Measurements from ENCODE around the gene SMIM15.

DNA sequence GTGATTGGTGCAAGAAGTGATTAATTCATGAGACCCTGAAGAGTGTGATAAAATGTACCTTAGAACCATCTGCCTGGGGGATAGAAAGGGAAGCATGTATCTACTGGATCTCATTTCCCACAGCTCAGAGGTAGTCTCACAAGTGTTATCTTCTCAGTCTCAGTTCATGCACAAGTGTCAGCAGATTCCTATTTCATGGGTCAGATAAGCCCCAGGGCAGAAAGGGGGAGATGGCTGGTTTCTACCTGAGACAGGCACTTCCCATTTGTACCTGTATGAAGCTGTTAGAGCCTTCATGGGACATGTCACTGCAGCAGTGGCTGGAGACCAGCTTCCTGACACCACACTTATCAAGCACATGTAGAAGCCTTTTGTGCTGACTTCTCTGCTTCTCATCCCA, 45.6 kb upstream of the SMIM15 start:
- TF ChIP-seq, protein P1, sequence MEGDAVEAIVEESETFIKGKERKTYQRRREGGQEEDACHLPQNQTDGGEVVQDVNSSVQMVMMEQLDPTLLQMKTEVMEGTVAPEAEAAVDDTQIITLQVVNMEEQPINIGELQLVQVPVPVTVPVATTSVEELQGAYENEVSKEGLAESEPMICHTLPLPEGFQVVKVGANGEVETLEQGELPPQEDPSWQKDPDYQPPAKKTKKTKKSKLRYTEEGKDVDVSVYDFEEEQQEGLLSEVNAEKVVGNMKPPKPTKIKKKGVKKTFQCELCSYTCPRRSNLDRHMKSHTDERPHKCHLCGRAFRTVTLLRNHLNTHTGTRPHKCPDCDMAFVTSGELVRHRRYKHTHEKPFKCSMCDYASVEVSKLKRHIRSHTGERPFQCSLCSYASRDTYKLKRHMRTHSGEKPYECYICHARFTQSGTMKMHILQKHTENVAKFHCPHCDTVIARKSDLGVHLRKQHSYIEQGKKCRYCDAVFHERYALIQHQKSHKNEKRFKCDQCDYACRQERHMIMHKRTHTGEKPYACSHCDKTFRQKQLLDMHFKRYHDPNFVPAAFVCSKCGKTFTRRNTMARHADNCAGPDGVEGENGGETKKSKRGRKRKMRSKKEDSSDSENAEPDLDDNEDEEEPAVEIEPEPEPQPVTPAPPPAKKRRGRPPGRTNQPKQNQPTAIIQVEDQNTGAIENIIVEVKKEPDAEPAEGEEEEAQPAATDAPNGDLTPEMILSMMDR (IDR thresholded peaks at IDR 0.05), result no peak
- TF ChIP-seq POLR2AphosphoS5 (IDR thresholded peaks at IDR 0.05; ENCODE audit: low read depth, low read length), result no peak
- no peak for TF ChIP-seq TCF12 (IDR thresholded peaks at IDR 0.05)
- no peak for TF ChIP-seq ELF1 (IDR thresholded peaks at IDR 0.05)
- TF ChIP-seq, protein P2, sequence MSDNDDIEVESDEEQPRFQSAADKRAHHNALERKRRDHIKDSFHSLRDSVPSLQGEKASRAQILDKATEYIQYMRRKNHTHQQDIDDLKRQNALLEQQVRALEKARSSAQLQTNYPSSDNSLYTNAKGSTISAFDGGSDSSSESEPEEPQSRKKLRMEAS (IDR thresholded peaks at IDR 0.05; ENCODE audit: low read depth), result no peak
- TF ChIP-seq YY1 (IDR thresholded peaks at IDR 0.05; ENCODE audit: low read depth), result no peak
- TF ChIP-seq TEAD4 (IDR thresholded peaks at IDR 0.05; ENCODE audit: borderline replicate concordance, insufficient read depth), result no peak
- TF ChIP-seq, protein P3, sequence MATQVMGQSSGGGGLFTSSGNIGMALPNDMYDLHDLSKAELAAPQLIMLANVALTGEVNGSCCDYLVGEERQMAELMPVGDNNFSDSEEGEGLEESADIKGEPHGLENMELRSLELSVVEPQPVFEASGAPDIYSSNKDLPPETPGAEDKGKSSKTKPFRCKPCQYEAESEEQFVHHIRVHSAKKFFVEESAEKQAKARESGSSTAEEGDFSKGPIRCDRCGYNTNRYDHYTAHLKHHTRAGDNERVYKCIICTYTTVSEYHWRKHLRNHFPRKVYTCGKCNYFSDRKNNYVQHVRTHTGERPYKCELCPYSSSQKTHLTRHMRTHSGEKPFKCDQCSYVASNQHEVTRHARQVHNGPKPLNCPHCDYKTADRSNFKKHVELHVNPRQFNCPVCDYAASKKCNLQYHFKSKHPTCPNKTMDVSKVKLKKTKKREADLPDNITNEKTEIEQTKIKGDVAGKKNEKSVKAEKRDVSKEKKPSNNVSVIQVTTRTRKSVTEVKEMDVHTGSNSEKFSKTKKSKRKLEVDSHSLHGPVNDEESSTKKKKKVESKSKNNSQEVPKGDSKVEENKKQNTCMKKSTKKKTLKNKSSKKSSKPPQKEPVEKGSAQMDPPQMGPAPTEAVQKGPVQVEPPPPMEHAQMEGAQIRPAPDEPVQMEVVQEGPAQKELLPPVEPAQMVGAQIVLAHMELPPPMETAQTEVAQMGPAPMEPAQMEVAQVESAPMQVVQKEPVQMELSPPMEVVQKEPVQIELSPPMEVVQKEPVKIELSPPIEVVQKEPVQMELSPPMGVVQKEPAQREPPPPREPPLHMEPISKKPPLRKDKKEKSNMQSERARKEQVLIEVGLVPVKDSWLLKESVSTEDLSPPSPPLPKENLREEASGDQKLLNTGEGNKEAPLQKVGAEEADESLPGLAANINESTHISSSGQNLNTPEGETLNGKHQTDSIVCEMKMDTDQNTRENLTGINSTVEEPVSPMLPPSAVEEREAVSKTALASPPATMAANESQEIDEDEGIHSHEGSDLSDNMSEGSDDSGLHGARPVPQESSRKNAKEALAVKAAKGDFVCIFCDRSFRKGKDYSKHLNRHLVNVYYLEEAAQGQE (IDR thresholded peaks at IDR 0.05; ENCODE audit: low read depth, low read length), result no peak
- TF ChIP-seq EZH2phosphoT487 (IDR thresholded peaks at IDR 0.05; ENCODE audit: borderline replicate concordance, low read depth), result no peak
- TF ChIP-seq RFX5 (IDR thresholded peaks at IDR 0.05; ENCODE audit: low read length), result no peak
